H1 (cell line): ENCODE measurements around the gene RSAD2. TPM values are rescaled to one million over a fixed set of nuclear protein-coding genes. Genes with fewer than 3 reads are reported as not detected.

ENCODE experiments used
- CHD7 ChIP-seq: fragments of 300-600 bp; sonication (generic); IDR thresholded peaks from 2 replicates; pipeline ENCODE4 v1.7.1; 2012; ENCODE audit warnings: low read length, moderate library complexity, mild to moderate bottlenecking, inconsistent platforms; ENCODE audit not compliant: insufficient replicate concordance
- CREB1 ChIP-seq: IDR thresholded peaks from 2 replicates; pipeline ENCODE4 v1.6.1; 2012; ENCODE audit warnings: inconsistent platforms
- E2F6 ChIP-seq: IDR thresholded peaks from 2 replicates; pipeline ENCODE4 v1.6.1; 2012; ENCODE audit warnings: inconsistent platforms
- GTF2F1 ChIP-seq: IDR thresholded peaks from 2 replicates; pipeline ENCODE4 v1.6.1; 2012; ENCODE audit warnings: low read depth, low read length, improper control_type of control experiment, borderline replicate concordance
- KDM1A ChIP-seq: fragments of 200-600, 300-600 bp; sonication (generic); IDR thresholded peaks from 2 replicates; pipeline ENCODE4 v1.7.1; 2016; ENCODE audit warnings: mild to moderate bottlenecking, low read length, borderline replicate concordance
- MAFK ChIP-seq: IDR thresholded peaks from 2 replicates; pipeline ENCODE4 v1.6.1; 2012; ENCODE audit warnings: low read depth, mild to moderate bottlenecking, improper control_type of control experiment, low read length
- PHF8 ChIP-seq: fragments of 200-600 bp; sonication (generic); conservative IDR thresholded peaks from 2 replicates; pipeline ENCODE4 v1.7.1; 2012; ENCODE audit warnings: low read depth, mild to moderate bottlenecking, inconsistent platforms, low read length, moderate library complexity
- POU5F1 ChIP-seq: IDR thresholded peaks from 2 replicates; pipeline ENCODE4 v1.6.1; 2011; ENCODE audit warnings: low read depth, mild to moderate bottlenecking, low read length, moderate library complexity
- SAP30 ChIP-seq: fragments of 300-600 bp; sonication (generic); IDR thresholded peaks from 2 replicates; pipeline ENCODE4 v1.7.1; 2012; ENCODE audit warnings: low read length, moderate library complexity, mild to moderate bottlenecking, inconsistent platforms; ENCODE audit not compliant: insufficient read depth, insufficient replicate concordance
- SIX5 ChIP-seq: IDR thresholded peaks from 2 replicates; pipeline ENCODE4 v1.6.1; 2011; ENCODE audit warnings: mild to moderate bottlenecking, low read depth, low read length
- SP4 ChIP-seq: IDR thresholded peaks from 2 replicates; pipeline ENCODE4 v1.6.1; 2012; ENCODE audit warnings: low read length, inconsistent platforms
- YY1 ChIP-seq: IDR thresholded peaks from 2 replicates; pipeline ENCODE4 v1.6.1; 2011; ENCODE audit warnings: low read depth, mild to moderate bottlenecking, low read length
- polyA plus RNA-seq, 7 experiments: library from polyadenylated mRNA; depleted of rRNA in 3 of 7; stranded (reverse) in 5 of 7; unstranded in 2 of 7; fragments of >200 nt in 5 of 7; fragments of 200-250 nt in 2 of 7; gene quantifications; 1 replicate in 5 of 7; 2 replicates in 1 of 7; 4 replicates in 1 of 7; pipeline versions ENCODE4 v1.2.1 to v1.2.3, GENCODE V29; 2011 to 2013; ENCODE audit warnings: missing spikeins in 2 of 7, mixed read lengths in 2 of 7
- total RNA-seq: library from RNA; stranded (reverse); fragmentation: NEBNext Ultra II Directional; extraction: Animal tissue kit (Norgen Biotek cat#: 25700); gene quantifications from 2 replicates; pipeline ENCODE4 v1.2.1, GENCODE V29; 2021

The RSAD2 gene
- total and polyA plus RNA-seq, 2 of the 8 experiments (the other 6 are each of a cell fraction or from before 2014, with no cell fraction given), result not detected

GRCh38 chr2:6872394-6872793 is 5.2 kb upstream of the RSAD2 start (continued):
- TF ChIP-seq CHD7, result no peak
- no peak for TF ChIP-seq GTF2F1
- TF ChIP-seq SIX5, result no peak
- TF ChIP-seq PHF8, result no peak
- TF ChIP-seq SAP30, result no peak
- TF ChIP-seq E2F6, result no peak
- TF ChIP-seq MAFK, result no peak
- TF ChIP-seq SP4, result no peak
- TF ChIP-seq CREB1, result no peak
- no peak for TF ChIP-seq YY1
- TF ChIP-seq POU5F1, result no peak
- no peak for TF ChIP-seq KDM1A
